NCI-H446 treated with DMSO at 0.1 percent for 48 hours (cell line): ENCODE data around the gene CTNND2.

Source experiments
- DNase-seq: peaks from one replicate; lab custom pipeline; 2025; lab: John Stamatoyannopoulos, UW

CTNND2 gene

DNA sequence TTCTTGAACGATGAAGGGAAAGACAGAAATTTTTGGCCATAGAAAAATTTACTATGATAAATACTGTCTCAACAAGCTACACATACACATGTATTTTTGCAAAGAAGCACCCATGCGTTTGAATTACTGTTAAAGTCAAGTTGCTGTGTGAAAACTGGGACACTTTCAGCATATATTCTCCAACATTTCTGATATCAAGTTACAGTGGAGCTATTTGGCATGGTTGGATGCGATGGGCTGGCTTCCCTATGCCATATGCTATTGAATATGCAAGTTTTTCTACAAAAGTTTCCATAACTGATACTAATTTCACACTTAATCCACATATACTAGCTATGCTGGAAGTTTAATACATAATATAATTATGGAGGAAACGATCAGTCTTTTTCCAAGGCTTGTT is 381.4 kb downstream of the CTNND2 start:
- peak; percentile 21 for DNase-seq

DNA sequence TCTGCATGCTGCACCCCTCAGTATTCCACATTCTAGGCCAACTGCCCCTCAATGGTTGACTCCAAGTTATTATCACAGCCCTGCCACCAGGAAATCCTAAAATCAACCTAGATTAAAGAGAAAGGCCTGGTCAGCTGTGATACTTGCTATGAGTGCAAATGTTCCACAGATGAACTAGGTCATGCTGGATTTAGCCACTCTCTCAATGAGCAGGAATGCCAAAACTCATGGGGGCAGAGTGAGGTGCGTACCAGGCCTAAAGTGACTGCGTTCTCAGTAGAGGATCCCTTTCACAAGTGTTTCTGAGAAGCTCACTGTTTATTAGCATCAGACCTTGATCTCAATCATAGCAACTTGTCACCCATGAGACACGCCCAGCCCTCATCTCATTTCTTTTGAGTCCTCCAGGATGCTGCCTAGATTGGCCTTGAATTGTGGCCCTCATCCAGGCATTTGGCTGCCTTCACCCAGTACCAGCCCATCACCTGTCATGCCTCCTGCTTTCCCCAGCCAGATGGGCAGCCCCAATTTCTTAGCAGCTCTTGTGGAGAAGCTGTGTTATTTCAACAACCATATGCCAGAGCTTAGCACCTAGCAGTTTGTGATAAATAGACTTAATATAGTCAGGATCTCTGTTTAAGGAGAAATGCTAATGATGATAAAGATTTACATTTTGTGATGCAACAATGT is 383.9 kb downstream of the CTNND2 start:
- DNase-seq: peak; percentile 73

DNA sequence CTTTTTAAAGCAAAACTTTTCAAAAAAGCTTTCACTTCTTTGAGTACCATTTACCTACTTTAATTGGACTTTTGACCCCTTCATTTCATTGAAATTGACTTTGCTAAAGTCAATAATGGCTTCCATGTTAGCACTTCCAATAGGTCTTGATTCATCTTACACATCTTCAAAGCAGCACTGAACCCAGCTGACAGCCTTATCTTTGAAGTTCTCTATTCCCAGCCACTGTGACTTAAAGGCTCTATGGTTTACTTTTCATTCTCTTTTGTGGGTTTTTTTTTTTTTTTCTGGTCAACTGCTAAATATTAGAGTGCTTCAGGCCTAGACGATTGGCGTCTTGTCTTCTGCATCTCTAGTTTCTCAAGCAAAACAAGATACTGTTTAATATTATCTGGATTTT is 385.0 kb downstream of the CTNND2 start:
- no peak for DNase-seq

DNA sequence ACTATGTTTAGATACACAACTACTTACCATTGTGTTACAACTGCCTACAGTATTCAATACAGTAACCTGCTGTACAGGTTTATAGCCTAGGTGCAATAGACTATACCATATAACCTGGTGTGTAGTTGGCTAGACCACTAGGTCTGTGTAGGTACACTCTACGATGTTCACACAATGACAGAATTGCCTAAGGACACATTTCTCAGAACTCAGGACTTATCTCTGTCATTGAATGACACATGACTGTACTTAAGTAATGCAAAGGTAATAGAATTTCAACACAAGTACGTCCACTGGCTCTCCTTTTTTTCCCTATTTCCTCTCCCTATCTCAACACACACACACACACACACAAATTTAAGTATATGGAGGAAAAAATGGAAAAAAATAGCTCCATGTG is 385.6 kb downstream of the CTNND2 start:
- DNase-seq: no peak

DNA sequence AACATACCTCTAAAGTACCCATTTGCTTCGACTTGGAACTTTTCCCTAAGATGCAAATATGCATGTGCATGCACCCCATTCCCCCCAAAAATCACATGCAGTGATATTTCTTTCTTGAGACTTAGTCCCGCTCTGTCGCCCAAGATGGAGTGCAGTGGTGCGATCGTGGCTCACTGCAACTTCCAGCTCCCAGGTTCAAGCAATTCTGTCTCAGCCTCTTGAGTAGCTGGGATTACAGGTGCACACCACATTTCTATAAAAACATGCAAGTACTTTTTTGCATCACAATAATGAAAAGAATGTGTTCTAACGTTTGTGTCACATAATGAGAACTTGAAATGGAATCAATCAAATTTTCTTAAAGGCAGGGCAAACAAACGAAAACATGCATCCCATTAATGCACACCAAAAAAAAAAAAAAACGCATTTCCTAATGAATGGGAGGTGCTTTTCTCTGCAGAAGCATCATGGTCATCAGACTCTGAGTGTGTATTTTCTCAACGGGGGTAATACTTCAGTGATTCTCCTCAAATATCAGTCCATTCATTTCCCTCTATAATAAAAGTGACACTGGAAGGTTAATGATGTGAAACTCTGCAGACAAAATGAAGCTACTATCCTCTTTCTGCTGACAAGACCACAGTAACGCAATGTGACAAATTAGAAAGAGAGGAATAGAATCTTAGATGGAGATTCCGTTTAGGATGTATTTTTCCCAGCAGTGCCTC is 389.4 kb downstream of the CTNND2 start:
- no peak for DNase-seq

DNA sequence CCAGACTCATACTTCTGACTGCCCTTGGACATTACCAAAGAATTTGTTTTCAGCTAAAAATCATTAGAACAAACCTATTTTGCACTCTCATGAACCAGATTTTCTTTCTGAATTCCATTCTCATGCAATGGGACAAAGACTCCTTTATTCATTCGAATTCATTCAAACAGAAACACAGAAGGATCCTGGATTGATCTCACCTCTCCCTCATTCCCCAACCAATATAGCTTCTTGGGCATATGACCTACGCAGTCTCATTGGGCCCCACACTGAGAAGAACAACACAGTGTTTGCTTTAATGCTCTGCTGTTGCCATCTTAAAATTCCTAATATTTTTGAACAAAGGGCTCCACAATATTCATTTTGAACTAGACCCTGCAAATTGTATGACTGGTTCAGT is 392.4 kb downstream of the CTNND2 start:
- DNase-seq: no peak

DNA sequence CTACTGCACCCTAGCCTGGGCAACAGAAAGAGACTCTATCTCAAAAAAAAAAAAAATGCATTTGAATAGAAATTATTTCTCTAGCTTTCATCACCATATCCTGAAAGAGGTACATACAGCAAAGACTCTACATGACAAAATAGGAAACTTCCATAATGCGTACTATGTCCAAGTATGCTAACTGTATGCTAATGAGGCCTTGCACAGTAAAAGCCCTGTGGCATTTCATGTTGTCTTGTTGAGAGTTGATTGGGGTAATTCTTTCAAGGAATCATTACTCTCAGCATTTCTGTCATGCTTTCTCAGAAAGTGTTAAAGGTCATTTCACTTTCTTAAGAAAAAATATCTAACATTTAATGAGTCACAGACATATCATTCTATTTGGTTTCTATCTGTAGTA is 393.4 kb downstream of the CTNND2 start:
- DNase-seq: no peak

DNA sequence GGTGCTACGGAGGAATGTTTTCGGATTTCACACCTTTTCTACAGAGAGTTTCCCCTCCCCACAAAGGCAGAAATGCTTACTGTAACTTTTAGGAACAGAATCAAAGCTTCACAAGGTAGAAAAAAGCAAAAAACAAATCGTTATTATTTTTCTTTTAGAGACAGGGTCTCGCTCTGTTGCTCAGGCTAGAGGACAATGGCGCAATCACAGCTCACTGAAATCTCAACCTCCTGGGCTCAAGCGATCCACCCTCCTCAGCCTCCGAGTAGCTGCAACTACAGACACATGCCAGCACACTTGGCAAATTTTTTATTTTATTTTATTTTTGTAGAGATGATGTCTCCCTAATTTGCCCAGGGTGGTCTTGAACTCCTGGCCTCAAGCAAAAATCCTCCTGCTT is 394.5 kb downstream of the CTNND2 start:
- DNase-seq: no peak

DNA sequence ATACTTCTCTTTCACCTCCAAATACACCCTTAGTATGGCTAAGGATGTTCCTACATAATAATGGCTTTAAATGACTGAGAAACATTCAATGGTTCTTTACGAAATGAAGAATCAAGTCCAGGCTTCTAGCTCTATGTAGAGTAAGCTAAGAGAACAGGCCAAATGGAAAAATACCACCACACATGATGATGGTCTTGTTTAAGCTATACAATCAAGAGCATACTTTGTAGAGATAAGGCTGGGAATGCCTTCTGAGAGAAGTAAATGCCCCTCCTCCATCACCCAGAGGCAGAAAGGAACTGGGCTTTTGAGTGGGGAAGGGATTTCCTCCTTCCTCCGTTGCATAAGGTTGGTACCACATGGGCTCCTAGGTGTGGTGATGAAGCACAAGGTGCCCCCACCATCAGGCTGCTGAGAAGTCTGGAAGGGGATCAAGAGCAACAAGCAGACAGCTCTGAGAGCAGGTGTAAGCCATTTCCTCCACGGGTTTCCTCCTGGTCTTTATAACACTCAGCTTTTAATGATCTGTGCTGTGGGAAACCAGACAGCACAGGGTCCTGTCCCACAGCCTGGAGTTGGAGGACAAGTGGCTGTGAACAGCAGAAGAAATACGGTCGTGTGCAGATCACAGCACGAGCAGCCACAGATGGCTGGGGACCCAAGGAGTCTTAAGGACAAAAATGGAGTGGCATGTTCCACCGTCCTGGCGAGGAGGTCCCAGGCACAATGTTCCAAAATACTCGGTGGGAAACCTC is 396.9 kb downstream of the CTNND2 start:
- DNase-seq: no peak

DNA sequence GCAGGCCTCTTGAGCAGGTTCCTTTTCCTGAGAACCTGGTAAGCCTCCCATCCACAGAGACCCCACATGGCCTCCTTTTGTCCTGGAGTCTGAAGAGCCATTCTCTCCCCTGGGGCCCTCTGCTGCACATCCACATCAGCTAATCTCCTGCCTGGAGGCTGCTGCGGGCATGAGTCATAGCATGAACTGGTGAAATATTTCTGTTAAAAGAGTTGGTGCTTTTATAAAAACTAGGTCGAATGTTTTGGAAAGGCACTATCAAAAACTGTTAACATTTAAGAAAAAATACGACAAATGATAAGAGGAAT is 399.4 kb downstream of the CTNND2 start:
- peak; percentile 48 for DNase-seq

DNA sequence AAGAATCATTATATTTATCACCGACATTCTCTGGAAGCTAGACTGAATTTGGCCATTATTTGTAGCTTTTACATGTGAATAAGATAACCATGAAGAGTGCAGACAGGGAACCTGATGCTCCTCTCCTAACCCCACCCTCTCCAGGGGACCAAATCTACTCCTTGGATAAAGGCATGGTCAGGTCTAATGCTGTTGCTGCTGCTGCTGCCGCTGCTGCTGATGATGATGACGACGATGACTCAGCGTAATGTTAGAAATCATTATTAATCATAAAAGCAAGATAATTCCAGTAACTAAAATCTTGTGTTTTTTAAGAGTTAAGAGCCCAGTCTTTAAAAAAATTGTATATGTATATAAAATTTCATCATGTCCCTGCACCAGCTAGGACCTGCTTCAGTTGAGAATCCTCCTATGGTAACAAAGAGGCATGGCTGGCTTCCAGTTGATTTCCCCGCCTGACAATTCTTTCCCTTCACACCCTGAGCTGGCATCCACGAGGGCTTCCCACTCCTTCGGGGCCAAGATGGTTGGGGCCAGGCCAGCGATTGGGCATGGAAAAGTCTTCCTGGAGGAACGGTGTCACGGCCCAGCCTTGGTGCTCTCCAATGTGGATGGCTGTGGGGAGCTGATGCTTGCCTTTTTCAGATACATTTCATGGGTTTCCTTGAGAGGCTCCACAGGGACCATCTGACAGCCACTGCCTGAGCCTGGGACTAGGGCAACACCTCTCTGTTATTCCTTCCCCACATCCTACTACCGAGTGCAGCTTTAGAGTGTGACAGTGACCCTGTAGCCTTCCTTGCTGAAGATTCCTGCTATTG is 400.0 kb downstream of the CTNND2 start:
- no peak for DNase-seq

DNA sequence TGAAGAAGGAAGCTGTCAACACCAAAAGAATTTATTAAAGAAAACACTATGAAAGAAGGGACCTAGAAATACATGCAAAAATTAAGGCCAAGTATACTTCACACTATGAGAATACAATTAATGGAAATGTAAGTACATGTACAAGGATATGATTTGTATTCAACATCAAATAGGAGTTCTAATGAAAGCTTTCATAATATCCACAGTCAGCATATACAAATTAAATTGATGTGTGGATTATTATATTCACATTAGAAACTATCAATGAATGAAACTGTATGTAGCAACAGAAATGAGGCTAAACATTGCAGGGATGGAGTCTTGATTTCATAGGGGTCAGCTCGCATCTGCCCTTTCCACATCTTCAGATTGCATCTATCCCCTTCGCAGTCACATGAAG is 401.5 kb downstream of the CTNND2 start:
- DNase-seq: no peak

DNA sequence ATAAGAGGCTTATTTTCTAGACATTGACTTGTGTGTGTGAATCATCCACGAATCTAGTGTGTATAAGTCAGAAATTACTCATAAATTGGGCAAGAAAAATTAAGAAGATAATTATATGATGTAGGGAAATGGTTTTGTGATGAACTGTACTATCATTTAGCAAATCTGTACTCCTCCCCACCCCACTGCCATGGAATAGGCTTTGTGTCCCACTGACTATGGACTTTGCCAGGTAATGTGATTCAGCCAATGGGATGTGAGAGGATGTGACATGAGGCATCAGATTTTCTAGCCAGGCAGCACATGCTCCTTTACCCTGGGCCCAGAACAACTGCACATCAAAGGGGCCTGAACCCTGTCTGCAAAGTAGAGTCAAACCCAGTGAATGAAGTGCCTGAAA is 406.6 kb downstream of the CTNND2 start:
- no peak for DNase-seq

DNA sequence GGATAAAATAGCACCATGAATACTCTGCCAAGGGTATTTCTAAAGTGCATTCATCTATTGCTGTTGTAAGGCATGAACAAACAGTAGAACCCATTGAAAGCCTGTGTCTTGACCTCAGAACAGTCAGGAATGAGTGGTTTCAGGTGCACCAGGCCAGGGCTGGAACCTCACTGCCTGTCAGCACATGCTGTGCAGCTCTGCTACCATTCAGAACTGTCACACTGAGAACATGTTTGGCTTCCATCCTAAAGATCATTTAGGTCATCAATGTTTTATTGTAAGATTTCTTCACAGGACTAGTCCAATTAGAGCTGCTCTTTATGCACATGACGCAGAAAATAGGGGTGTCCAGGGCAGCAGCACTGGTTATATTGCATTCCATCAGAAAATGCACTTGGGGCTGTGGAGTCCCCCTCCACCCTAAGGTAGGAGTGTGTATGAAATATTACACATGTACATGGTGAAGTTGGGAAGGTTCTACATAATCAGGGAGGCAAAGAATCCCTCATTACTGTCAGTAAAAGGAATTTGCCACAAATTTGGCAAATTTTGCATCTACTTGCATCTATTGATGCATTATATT is 408.0 kb downstream of the CTNND2 start:
- no peak for DNase-seq

DNA sequence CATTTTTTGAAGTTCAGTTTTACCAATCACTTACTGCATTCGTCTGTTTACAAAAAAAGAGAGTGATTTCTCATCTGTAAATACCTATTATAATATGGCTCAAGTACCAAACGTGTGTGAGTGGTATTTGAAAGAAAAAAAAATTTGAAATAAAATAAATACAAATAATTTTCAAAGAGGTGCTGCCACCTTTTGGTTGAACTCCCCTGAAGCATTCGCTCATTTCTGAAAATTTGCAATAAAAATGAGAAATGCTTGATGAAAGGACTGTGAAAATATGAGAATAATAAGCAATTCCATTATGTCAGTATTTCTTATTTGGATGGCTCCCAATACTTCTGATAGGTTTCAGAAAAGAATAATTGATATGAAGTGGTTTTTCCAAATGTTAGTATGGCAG is 409.9 kb downstream of the CTNND2 start:
- DNase-seq: peak; percentile 58

DNA sequence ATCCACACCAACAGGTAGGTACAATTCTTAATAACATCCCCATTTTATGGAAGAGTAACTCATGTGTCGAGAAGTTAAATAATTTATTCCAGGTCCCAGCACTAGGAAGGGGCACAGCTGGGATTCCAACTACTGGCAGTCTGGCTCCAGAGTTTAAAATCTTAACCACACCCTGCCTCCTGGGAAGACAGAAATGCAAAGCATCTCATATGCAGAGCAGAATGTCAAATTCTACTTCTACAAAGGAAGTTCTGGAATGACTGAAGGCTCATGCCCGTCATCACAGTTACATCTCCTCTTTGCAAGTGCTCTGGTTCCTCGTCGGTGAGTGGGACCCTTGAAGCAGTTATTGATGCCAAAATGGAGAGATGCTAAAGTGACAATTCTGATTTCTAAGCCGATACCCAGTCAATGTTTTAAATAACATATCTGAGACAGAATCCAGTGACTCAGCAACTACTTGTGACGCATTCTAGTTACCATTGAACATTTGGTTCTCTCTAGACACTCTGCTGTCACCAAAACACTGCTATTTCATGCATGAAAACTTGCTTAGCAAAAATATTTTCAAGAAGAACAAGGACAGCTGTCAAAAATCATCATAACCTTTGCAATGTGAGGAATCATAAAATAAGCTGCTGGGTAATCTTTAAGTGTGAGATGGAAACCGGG is 412.7 kb downstream of the CTNND2 start:
- peak; percentile 62 for DNase-seq

DNA sequence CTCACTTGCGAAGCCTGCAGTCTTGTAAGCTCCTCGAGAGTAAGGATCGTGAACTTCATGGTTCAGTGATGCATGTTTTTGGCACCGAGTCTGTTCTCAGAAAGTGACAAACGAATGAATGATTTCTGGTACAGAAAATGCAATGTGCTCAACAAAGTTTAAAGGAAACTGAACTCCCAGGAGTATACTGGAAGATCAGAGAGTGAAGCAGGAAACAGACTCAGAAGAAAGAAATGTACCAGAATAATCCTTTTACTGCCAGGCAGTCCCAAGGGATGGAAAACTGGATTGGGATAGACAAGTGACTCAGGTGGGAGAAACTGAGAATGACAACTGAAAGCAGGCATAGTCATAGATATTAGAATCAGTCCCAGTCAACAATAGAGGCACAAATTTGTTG is 420.6 kb downstream of the CTNND2 start:
- DNase-seq: no peak

DNA sequence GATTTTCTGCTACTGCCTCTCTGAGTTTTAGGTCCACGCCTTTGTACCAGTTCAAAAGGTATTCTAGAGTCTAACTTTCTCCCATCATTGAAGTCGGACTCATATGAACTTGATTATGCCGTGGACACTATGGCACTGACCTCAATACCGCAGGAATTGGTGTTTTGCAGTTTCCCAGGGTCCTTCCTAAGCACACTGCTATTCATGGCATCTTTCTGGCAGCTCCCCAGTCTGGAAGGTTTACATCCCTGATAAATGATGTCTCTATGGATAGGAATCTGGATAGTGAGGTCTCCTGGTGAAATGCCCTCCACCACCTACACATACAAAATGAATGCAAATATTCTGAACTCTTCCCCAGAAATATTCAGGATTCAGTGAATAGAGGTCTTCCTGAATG is 422.2 kb downstream of the CTNND2 start:
- no peak for DNase-seq

DNA sequence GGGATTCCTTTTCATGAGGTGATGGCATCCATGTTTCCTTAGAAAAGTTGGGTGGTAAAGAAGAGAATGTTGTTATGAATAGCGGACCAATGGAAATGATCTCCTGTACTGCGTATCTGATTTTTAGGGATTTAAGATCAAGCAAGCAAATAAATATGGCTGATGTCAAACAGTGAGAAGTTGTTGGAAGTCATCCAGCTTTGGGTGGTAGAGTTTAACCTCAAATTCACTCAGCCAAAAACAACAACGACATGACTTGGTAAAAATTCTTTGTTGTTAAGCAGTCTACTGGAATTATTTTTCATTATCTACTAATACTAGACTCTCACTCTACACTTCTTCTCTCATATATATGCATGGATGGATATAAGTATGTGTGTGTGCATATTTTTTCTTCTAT is 426.5 kb downstream of the CTNND2 start:
- DNase-seq: peak; percentile 69

DNA sequence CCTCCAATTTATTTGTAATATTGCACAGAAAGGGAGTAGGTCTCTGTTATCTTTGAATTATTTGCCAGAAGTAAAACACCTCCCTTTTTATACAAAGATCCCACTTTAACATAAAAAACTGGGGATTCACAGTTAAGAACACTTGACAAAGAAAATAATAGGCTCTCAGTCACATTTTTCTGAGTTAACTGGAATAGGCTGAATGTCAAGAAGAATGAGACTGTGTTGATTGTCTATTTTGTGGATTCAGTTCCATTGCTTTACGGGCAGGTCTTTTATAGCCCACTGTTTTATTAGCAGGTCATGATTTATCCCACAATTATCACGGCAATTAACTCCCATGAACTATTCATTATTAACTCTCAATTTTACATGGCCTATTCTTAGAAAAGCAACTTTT is 427.4 kb downstream of the CTNND2 start:
- no peak for DNase-seq

DNA sequence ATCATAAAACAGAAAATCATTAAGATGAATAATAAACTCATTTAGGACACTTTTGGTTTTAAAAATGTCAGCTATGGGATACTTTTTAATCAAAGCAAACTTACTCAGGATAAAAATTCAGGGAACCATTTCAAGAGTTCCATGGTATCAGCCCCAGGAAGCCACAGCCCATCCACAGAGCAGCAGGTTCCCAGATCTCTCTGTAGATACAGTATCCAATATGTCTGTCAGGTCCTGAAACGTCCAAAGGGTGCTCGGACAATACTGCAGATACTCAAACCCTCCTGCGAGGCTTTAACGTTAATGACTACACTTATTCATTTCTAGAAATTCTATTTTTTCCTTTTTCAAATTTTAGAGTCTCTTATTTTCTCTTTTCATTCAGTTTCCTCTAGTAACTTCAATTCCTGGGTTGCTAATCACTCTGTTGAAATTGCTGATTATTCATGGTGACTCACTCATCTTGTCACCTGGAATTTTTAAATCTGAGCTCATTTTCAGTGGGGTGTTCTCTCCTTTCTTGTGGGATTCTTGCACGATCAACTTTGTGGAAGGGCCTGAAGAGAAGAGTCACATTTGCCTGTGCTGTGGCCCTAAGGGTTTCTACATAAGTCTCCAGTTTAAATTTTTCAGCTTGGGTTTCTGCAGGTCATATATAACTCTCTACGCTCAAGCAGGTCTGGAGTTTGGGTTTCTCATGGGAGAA is 435.8 kb downstream of the CTNND2 start:
- no peak for DNase-seq
